ENCODE data around the gene CEP112. TPM values are rescaled to one million over a fixed set of nuclear protein-coding genes. Genes with fewer than 3 reads are reported as not detected.

CEP112 gene
- total and polyA plus RNA-seq, 2 of the 8 experiments (the other 6 are each of a cell fraction or from before 2014, with no cell fraction given): 0.62 to 3.1 TPM

DNA sequence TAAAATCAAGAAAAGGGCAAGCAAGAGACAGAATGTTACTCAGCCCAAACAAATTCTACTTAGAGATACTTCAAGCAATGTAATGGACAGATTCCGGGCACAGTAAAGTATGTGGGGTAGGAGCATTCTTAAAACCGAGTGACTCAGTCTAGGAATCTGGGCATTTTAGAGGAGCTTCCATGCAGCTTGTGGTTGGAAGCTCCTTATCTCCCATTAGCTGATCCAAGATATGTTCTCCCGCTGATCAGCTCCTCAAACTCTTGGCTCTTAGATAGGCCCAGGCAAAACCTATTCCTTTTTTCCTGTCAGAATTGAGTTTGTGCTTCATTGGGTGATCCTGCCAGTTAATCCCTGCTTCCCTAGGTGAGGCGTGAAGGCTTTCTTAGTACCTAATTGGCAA, 303.3 kb downstream of the CEP112 start:
- no peak overlapping the region for H3K4me3 ChIP-seq (ENCODE audit: extremely low read depth in 1 of 4, insufficient read depth in 2 of 4, low read depth in 3 of 4, low read length in 4 of 4)
- H4K5ac ChIP-seq (ENCODE audit: insufficient read length, low read depth, low read length): no peak overlapping the region
- TF ChIP-seq CHD1 (IDR thresholded peaks at IDR 0.05; ENCODE audit: low read depth, low read length): no peak
- no peak for TF ChIP-seq GABPA (IDR thresholded peaks at IDR 0.05; ENCODE audit: borderline replicate concordance, insufficient read depth, low read length)
- TF ChIP-seq SRF (IDR thresholded peaks at IDR 0.05; ENCODE audit: low read depth, low read length): no peak
- TF ChIP-seq EP300 (IDR thresholded peaks at IDR 0.05; ENCODE audit: borderline replicate concordance in 1 of 2, low read depth in 2 of 2, low read length in 2 of 2): no peak
- TF ChIP-seq SIRT6 (IDR thresholded peaks at IDR 0.05; ENCODE audit: low read length): no peak
- TF ChIP-seq SP2 (IDR thresholded peaks at IDR 0.05; ENCODE audit: low read length): no peak
- TF ChIP-seq BACH1 (IDR thresholded peaks at IDR 0.05; ENCODE audit: low read length): no peak
- TF ChIP-seq BCL11A (IDR thresholded peaks at IDR 0.05; ENCODE audit: low read depth in 2 of 2, low read length in 2 of 2): no peak
- TF ChIP-seq POLR2A (IDR thresholded peaks at IDR 0.05; ENCODE audit: control extremely low read depth in 1 of 2, low read depth in 2 of 2, low read length in 2 of 2): no peak
- H3K79me1 ChIP-seq (ENCODE audit: low read depth, low read length): no peaks in the 10 kb centered on the region
- H3K79me2 ChIP-seq (ENCODE audit: control insufficient read depth in 1 of 2, insufficient read depth in 2 of 2, low read length in 2 of 2): no peaks in the 10 kb centered on the region
- H3K4ac ChIP-seq (replicated peaks; ENCODE audit: insufficient read length, low read depth, low read length): no peak overlapping the region
- H3K27me3 ChIP-seq (replicated peaks in 1 of 4; ENCODE audit: control insufficient read depth in 3 of 4, extremely low read depth in 1 of 4, insufficient read depth in 3 of 4, low read length in 3 of 4): no peaks in the 10 kb centered on the region
- CTCF ChIA-PET (ENCODE audit: partially characterized antibody): no interaction called here
- WGBS, 2 experiments (ENCODE audit: extremely low coverage in 1 of 2, insufficient coverage in 1 of 2, insufficient read length in 1 of 2, insufficient replicate concordance in 2 of 2, low coverage in 1 of 2, low lambda C conversion rate in 2 of 2, missing lambda C conversion rate in 1 of 2): 82% methylated on average over 4 of the region's 4 CpGs; no CpG with 5 or more reads in 1 of the 2 experiments
- no peak overlapping the region for H2BK12ac ChIP-seq (ENCODE audit: low read depth, low read length)
- H3K4me1 ChIP-seq (replicated peaks in 1 of 4; ENCODE audit: control insufficient read depth in 3 of 4, insufficient read depth in 4 of 4, low read length in 3 of 4): no peaks in the 10 kb centered on the region
- POLR2A ChIA-PET (ENCODE audit: partially characterized antibody): no interaction called here
- H3K23ac ChIP-seq (ENCODE audit: insufficient read length): no peak overlapping the region
- H3K27ac ChIP-seq (ENCODE audit: low read depth, low read length): no peak overlapping the region
- FAIRE-seq: no peak
- H3K18ac ChIP-seq (ENCODE audit: extremely low read depth, low read length): no peak overlapping the region
- H2BK20ac ChIP-seq (ENCODE audit: low read length): no peak overlapping the region
- H2BK120ac ChIP-seq (replicated peaks; ENCODE audit: low read depth, low read length): no peak overlapping the region
- H3K56ac ChIP-seq (replicated peaks; ENCODE audit: insufficient read length, low read depth, low read length): no peak overlapping the region
- no peaks in the 10 kb centered on the region for H3K36me3 ChIP-seq (ENCODE audit: control insufficient read depth in 2 of 4, insufficient read depth in 4 of 4, low read length in 3 of 4)
- H3K23me2 ChIP-seq (ENCODE audit: low read depth, low read length): no peaks in the 10 kb centered on the region
- no peak overlapping the region for H3K14ac ChIP-seq (ENCODE audit: insufficient read length)
- no peaks in the 10 kb centered on the region for H4K20me1 ChIP-seq (replicated peaks in 1 of 2; ENCODE audit: control insufficient read depth in 1 of 2, insufficient read depth in 2 of 2, low read length in 2 of 2)
- no peak overlapping the region for H3K9ac ChIP-seq (replicated peaks in 1 of 4; ENCODE audit: extremely low read depth in 1 of 4, low read depth in 3 of 4, low read length in 3 of 4)
- H4K8ac ChIP-seq (ENCODE audit: extremely low read depth, insufficient read depth, low read length): no peak overlapping the region
- no peak overlapping the region for H2BK5ac ChIP-seq (ENCODE audit: low read depth, low read length)
- no peaks in the 10 kb centered on the region for H3K9me3 ChIP-seq (ENCODE audit: insufficient read depth in 2 of 2, low read depth in 1 of 2, low read length in 1 of 2)
- H2AFZ ChIP-seq (ENCODE audit: low read length): no peak overlapping the region
- no peak overlapping the region for H3K4me2 ChIP-seq (ENCODE audit: insufficient read depth in 1 of 2, low read depth in 2 of 2, low read length in 2 of 2)
- H2BK15ac ChIP-seq (ENCODE audit: low read length): no peak overlapping the region
- no peak for DNase-seq (ENCODE audit: low read depth in 1 of 2, low spot score in 2 of 2)
- no peak overlapping the region for H2AK5ac ChIP-seq (ENCODE audit: low read depth, low read length)
- H4K91ac ChIP-seq (replicated peaks; ENCODE audit: insufficient read length, low read length): no peak overlapping the region

Measured in H1 (cell line).